Measurements from ENCODE around the gene MRFAP1L1. TPM values are rescaled to one million over a fixed set of nuclear protein-coding genes. Genes with fewer than 3 reads are reported as not detected.

Gene MRFAP1L1
- total and polyA plus RNA-seq, 2 experiments from 2014 or later = 61.6 to 73.8 TPM

DNA sequence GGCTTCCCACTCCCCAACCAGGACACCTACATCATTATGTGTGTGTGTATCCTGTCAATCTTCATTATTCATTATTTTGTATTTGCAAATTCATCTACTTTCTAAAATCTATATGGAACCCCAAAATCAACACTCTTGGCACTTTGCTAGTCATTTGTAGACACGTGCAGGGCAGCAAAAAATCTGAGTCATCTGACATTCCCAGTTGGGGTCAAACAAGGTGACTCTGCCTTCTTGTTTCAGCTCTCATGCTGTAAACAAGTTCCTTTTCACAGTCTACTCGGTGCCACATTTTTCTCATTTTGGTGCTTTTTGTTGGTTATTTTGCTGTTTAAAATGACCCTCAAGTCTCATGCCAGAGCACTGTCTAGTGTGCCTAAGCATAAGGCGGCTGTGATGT, 5.9 kb downstream of the MRFAP1L1 start:
- peaks cover 18% of the 10 kb centered on the region for H3K36me3 ChIP-seq (ENCODE audit: insufficient read depth)
- no peak overlapping the region for H3K4me2 ChIP-seq
- H3K4me1 ChIP-seq (ENCODE audit: insufficient read depth) = peaks cover 14% of the 10 kb centered on the region
- no peaks in the 10 kb centered on the region for H3F3A ChIP-seq (replicated peaks; ENCODE audit: low read depth)
- DNase-seq (ENCODE audit: low spot score) (no peak), ATAC-seq (no peak)
- H3K27me3 ChIP-seq (ENCODE audit: insufficient read depth) = no peaks in the 10 kb centered on the region
- H3K79me2 ChIP-seq (replicated peaks; ENCODE audit: insufficient read depth) = peaks cover 62% of the 10 kb centered on the region
- no peak for TF ChIP-seq STAT1 (IDR thresholded peaks at IDR 0.05; ENCODE audit: unreplicated experiment)
- TF ChIP-seq, protein P1, sequence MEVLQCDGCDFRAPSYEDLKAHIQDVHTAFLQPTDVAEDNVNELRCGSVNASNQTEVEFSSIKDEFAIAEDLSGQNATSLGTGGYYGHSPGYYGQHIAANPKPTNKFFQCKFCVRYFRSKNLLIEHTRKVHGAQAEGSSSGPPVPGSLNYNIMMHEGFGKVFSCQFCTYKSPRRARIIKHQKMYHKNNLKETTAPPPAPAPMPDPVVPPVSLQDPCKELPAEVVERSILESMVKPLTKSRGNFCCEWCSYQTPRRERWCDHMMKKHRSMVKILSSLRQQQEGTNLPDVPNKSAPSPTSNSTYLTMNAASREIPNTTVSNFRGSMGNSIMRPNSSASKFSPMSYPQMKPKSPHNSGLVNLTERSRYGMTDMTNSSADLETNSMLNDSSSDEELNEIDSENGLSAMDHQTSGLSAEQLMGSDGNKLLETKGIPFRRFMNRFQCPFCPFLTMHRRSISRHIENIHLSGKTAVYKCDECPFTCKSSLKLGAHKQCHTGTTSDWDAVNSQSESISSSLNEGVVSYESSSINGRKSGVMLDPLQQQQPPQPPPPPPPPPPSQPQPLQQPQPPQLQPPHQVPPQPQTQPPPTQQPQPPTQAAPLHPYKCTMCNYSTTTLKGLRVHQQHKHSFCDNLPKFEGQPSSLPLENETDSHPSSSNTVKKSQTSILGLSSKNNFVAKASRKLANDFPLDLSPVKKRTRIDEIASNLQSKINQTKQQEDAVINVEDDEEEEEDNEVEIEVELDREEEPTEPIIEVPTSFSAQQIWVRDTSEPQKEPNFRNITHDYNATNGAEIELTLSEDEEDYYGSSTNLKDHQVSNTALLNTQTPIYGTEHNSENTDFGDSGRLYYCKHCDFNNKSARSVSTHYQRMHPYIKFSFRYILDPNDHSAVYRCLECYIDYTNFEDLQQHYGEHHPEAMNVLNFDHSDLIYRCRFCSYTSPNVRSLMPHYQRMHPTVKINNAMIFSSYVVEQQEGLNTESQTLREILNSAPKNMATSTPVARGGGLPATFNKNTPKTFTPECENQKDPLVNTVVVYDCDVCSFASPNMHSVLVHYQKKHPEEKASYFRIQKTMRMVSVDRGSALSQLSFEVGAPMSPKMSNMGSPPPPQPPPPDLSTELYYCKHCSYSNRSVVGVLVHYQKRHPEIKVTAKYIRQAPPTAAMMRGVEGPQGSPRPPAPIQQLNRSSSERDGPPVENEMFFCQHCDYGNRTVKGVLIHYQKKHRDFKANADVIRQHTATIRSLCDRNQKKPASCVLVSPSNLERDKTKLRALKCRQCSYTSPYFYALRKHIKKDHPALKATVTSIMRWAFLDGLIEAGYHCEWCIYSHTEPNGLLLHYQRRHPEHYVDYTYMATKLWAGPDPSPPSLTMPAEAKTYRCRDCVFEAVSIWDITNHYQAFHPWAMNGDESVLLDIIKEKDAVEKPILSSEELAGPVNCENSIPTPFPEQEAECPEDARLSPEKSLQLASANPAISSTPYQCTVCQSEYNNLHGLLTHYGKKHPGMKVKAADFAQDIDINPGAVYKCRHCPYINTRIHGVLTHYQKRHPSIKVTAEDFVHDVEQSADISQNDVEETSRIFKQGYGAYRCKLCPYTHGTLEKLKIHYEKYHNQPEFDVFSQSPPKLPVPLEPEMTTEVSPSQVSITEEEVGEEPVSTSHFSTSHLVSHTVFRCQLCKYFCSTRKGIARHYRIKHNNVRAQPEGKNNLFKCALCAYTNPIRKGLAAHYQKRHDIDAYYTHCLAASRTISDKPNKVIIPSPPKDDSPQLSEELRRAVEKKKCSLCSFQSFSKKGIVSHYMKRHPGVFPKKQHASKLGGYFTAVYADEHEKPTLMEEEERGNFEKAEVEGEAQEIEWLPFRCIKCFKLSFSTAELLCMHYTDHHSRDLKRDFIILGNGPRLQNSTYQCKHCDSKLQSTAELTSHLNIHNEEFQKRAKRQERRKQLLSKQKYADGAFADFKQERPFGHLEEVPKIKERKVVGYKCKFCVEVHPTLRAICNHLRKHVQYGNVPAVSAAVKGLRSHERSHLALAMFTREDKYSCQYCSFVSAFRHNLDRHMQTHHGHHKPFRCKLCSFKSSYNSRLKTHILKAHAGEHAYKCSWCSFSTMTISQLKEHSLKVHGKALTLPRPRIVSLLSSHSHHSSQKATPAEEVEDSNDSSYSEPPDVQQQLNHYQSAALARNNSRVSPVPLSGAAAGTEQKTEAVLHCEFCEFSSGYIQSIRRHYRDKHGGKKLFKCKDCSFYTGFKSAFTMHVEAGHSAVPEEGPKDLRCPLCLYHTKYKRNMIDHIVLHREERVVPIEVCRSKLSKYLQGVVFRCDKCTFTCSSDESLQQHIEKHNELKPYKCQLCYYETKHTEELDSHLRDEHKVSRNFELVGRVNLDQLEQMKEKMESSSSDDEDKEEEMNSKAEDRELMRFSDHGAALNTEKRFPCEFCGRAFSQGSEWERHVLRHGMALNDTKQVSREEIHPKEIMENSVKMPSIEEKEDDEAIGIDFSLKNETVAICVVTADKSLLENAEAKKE (CRISPR knock-in tag; IDR thresholded peaks at IDR 0.05) = no peak
- TF ChIP-seq POLR2AphosphoS5 (IDR thresholded peaks at IDR 0.05; ENCODE audit: low read depth) = no peak
- no peak for TF ChIP-seq CREB1 (CRISPR knock-in tag; IDR thresholded peaks at IDR 0.05; ENCODE audit: low read depth)
- no peak for TF ChIP-seq ZNF331 (CRISPR knock-in tag; IDR thresholded peaks at IDR 0.05; ENCODE audit: low read depth)
- TF ChIP-seq CTCF (conservative IDR thresholded peaks at IDR 0.05; ENCODE audit: low read depth in 2 of 2) = no peak
- no peak for TF ChIP-seq ETS1 (IDR thresholded peaks at IDR 0.05)
- no peak for TF ChIP-seq EZH2 (IDR thresholded peaks at IDR 0.05; ENCODE audit: low read depth, unreplicated experiment)
- H3K36me3 Mint-ChIP-seq (ENCODE audit: low read depth) = peaks cover 71% of the 10 kb centered on the region
- peaks cover 6% of the 10 kb centered on the region for H3K27me3 Mint-ChIP-seq (ENCODE audit: insufficient read depth, low read depth, poor library complexity)
- H3K27ac ChIP-seq (ENCODE audit: low read depth) = no peak overlapping the region
- no peaks in the 10 kb centered on the region for H3K9me2 ChIP-seq (ENCODE audit: insufficient read depth)
- peaks cover 15% of the 10 kb centered on the region for H3K4me1 Mint-ChIP-seq
- peaks cover 27% of the 10 kb centered on the region; the same call in 1 of the 2 replicates for H4K20me1 ChIP-seq (replicated peaks; ENCODE audit: insufficient read depth)
- no peak overlapping the region for H3K27ac Mint-ChIP-seq
- no peak overlapping the region for H3K4me3 ChIP-seq
- no peak overlapping the region for H2AFZ ChIP-seq
- no peak overlapping the region for H3K4me3 Mint-ChIP-seq
- peaks cover 14% of the 10 kb centered on the region for H3K9me3 Mint-ChIP-seq
